HepG2 (cell line): ENCODE measurements around the gene MAN1C1. TPM values are rescaled to one million over a fixed set of nuclear protein-coding genes. Genes with fewer than 3 reads are reported as not detected.

Source experiments
- ATAC-seq: fragments of 200-7000 bp; cut with Tn5 transposase; 3 replicates; pipeline ENCODE4 v1.9.1; 2020; ENCODE audit warnings: mild to moderate bottlenecking, moderate library complexity
- BruUV-seq: library from RNA; stranded (reverse); fragments of 400-500 nt; replicated peaks from 2 replicates; lab custom pipeline; 2021; lab: Mats Ljungman, UMichigan
- CTCF ChIA-PET: fragments of 300-600 bp; formaldehyde crosslinking; extraction: SDS; loops from one replicate; lab custom pipeline; 2021; ENCODE audit warnings: low total read pairs, inconsistent platforms, low intra/inter-chr PET ratio; lab: Yijun Ruan, JAX
- POLR2A ChIA-PET: fragments of 350-600 bp; sonication (Branson Sonifier 250); formaldehyde crosslinking; loops from one replicate; lab custom pipeline; 2020; ENCODE audit warnings: antibody characterized with exemption, inconsistent platforms; lab: Yijun Ruan, JAX
- DNase-seq: peaks from one replicate; pipeline ENCODE4 v3.0.0-alpha.2; 2015; ENCODE audit warnings: low spot score
- FAIRE-seq: peaks from 3 replicates; lab custom pipeline; 2011; peaks lifted over from hg19 to GRCh38; lab: Jason Lieb, UNC
- H2AFZ ChIP-seq: one replicate; pipeline ENCODE4 v1.6.1; 2011; ENCODE audit warnings: low read length, inconsistent platforms
- H3K27ac ChIP-seq: fragments of 300-600 bp; 3 replicates; pipeline ENCODE4 v1.8.0; 2011; ENCODE audit warnings: mixed run types, mild to moderate bottlenecking, mixed read lengths, low read length, inconsistent platforms; ENCODE audit not compliant: insufficient read depth; ENCODE audit errors: extremely low read length
- H3K27me3 ChIP-seq, 2 experiments: fragments of 200-600 bp in 1 of 2; 2 replicates in 1 of 2; 3 replicates in 1 of 2; pipeline versions ENCODE4 v1.6.0 to v1.8.0; 2011; ENCODE audit warnings: low read length in 2 of 2, mild to moderate bottlenecking in 2 of 2, moderate library complexity in 2 of 2, inconsistent platforms in 1 of 2; ENCODE audit not compliant: insufficient read depth in 2 of 2, control insufficient read depth in 1 of 2
- H3K36me3 ChIP-seq, 2 experiments: fragments of 200-600 bp in 1 of 2; replicated peaks in 1 of 2; 2 replicates in 1 of 2; 3 replicates in 1 of 2; pipeline versions ENCODE4 v1.5.1 to v1.8.0; 2011; ENCODE audit warnings: low read length in 2 of 2, inconsistent platforms in 1 of 2; ENCODE audit not compliant: insufficient read depth in 2 of 2, control insufficient read depth in 1 of 2
- H3K4me1 ChIP-seq: 2 replicates; pipeline ENCODE4 v1.5.1; 2012; ENCODE audit warnings: low read length, inconsistent platforms; ENCODE audit not compliant: insufficient read depth
- H3K4me2 ChIP-seq: 2 replicates; pipeline ENCODE4 v1.6.0; 2011; ENCODE audit warnings: low read depth, low read length, inconsistent platforms
- H3K4me3 ChIP-seq, 3 experiments: fragments of 200-600 bp in 1 of 3; sonication (generic), shearing (Covaris generic) in 1 of 3; replicated peaks in 1 of 3; 2 replicates each; pipeline ENCODE4 v1.5.1; 2011 to 2016; ENCODE audit warnings: low read length in 3 of 3, inconsistent platforms in 2 of 3, low read depth in 2 of 3, mild to moderate bottlenecking in 2 of 3, control low read depth in 1 of 3, mixed read lengths in 1 of 3; ENCODE audit not compliant: insufficient read depth in 1 of 3
- H3K79me2 ChIP-seq: one replicate; pipeline ENCODE4 v1.6.1; 2011; ENCODE audit warnings: low read length, inconsistent platforms; ENCODE audit not compliant: insufficient read depth
- H3K9ac ChIP-seq: 2 replicates; pipeline ENCODE4 v1.6.0; 2011; ENCODE audit warnings: mild to moderate bottlenecking, low read depth, low read length, inconsistent platforms; ENCODE audit not compliant: insufficient read depth
- H3K9me3 ChIP-seq: 2 replicates; pipeline ENCODE4 v1.5.1; 2012; ENCODE audit warnings: mild to moderate bottlenecking, low read length
- H4K20me1 ChIP-seq: 2 replicates; pipeline ENCODE4 v1.6.0; 2011; ENCODE audit warnings: inconsistent platforms, mild to moderate bottlenecking, low read length, moderate library complexity; ENCODE audit not compliant: insufficient read depth
- FOXK2 ChIP-seq: fragments of 450-650 bp; IDR thresholded peaks from 2 replicates; pipeline ENCODE4 v1.6.1; 2016
- HIVEP1 ChIP-seq: sonication (generic); formaldehyde crosslinking; IDR thresholded peaks from 2 replicates; pipeline ENCODE4 v1.4.0; 2020; ENCODE audit warnings: mild to moderate bottlenecking, missing genetic modification reagents
- MEF2D ChIP-seq: sonication (generic); formaldehyde crosslinking; IDR thresholded peaks from 2 replicates; pipeline ENCODE4 v1.5.1; 2020; ENCODE audit warnings: mild to moderate bottlenecking, missing genetic modification reagents
- MLLT10 ChIP-seq: sonication (generic); formaldehyde crosslinking; IDR thresholded peaks from 2 replicates; pipeline ENCODE4 v1.4.0; 2020; ENCODE audit warnings: missing genetic modification reagents
- NR2F1 ChIP-seq, 2 experiments: fragments of 450-650 bp in 1 of 2; formaldehyde crosslinking in 1 of 2; IDR thresholded peaks; 2 replicates each; pipeline versions ENCODE4 v1.5.0 to v1.6.1; 2016 to 2020; ENCODE audit warnings: mild to moderate bottlenecking in 1 of 2, missing compliant biosample characterization in 1 of 2, missing genetic modification reagents in 1 of 2, moderate library complexity in 1 of 2
- POLR2AphosphoS5 ChIP-seq: IDR thresholded peaks from 2 replicates; pipeline ENCODE4 v1.6.1; 2012; ENCODE audit warnings: low read depth, low read length
- SMAD9 ChIP-seq: sonication (generic); formaldehyde crosslinking; IDR thresholded peaks from 2 replicates; pipeline ENCODE4 v1.5.1; 2020; ENCODE audit warnings: mild to moderate bottlenecking, missing genetic modification reagents
- SP5 ChIP-seq: IDR thresholded peaks from 2 replicates; pipeline ENCODE4 v1.6.1; 2016; ENCODE audit warnings: low read depth, borderline replicate concordance
- ZBTB1 ChIP-seq: sonication (generic); formaldehyde crosslinking; IDR thresholded peaks from 2 replicates; pipeline ENCODE4 v1.4.0; 2020; ENCODE audit warnings: missing genetic modification reagents, borderline replicate concordance
- ZHX2 ChIP-seq, 2 experiments: sonication (generic) in 1 of 2; formaldehyde crosslinking in 1 of 2; IDR thresholded peaks; 2 replicates each; pipeline versions ENCODE4 v1.6.1 to v1.9.0; 2014 to 2022; ENCODE audit warnings: antibody characterized with exemption in 1 of 2, borderline replicate concordance in 1 of 2, inconsistent platforms in 1 of 2, low read depth in 1 of 2, missing genetic modification reagents in 1 of 2
- ZKSCAN8 ChIP-seq: IDR thresholded peaks from 2 replicates; pipeline ENCODE4 v1.6.1; 2016; ENCODE audit warnings: borderline replicate concordance, missing genetic modification reagents, missing compliant biosample characterization
- ZNF232 ChIP-seq: sonication (generic); formaldehyde crosslinking; IDR thresholded peaks from 2 replicates; pipeline ENCODE4 v1.4.0; 2020; ENCODE audit warnings: missing genetic modification reagents, borderline replicate concordance
- ZNF296 ChIP-seq: sonication (generic); formaldehyde crosslinking; conservative IDR thresholded peaks from 2 replicates; pipeline ENCODE4 v1.5.0; 2020; ENCODE audit warnings: mild to moderate bottlenecking, missing genetic modification reagents
- ZNF337 ChIP-seq: sonication (generic); formaldehyde crosslinking; IDR thresholded peaks from 2 replicates; pipeline ENCODE4 v1.5.1; 2020; ENCODE audit warnings: missing genetic modification reagents, low read depth, mild to moderate bottlenecking, borderline replicate concordance
- ZNF572 ChIP-seq: sonication (generic); formaldehyde crosslinking; IDR thresholded peaks from 2 replicates; pipeline ENCODE4 v1.5.1; 2020; ENCODE audit warnings: mild to moderate bottlenecking, missing genetic modification reagents
- ZNF703 ChIP-seq: sonication (generic); formaldehyde crosslinking; IDR thresholded peaks from 2 replicates; pipeline ENCODE4 v1.5.1; 2020; ENCODE audit warnings: missing genetic modification reagents, mild to moderate bottlenecking, moderate library complexity, borderline replicate concordance
- ZNF780A ChIP-seq: sonication (generic); formaldehyde crosslinking; IDR thresholded peaks from 2 replicates; pipeline ENCODE4 v1.8.0; 2022; ENCODE audit warnings: mild to moderate bottlenecking, missing genetic modification reagents, moderate library complexity
- WGBS: methylation state at CpG from one replicate; pipeline ENCODE4 v1.1.6; 2017; ENCODE audit warnings: low lambda C conversion rate; 5-methylcytosine and 5-hydroxymethylcytosine counted together
- in situ Hi-C: cut with HindIII; loops from 2 replicates; pipeline ENCODE4 v1.10.0; 2017; ENCODE audit warnings: low pct_unique_long_range_greater_than_20kb; ENCODE audit not compliant: extremely low pct_ligation_motif_present
- intact Hi-C: fragments of 100-400 bp; cut with micrococcal nuclease; formaldehyde crosslinking; loops from one replicate; pipeline ENCODE4 v1.10.0; 2022; ENCODE audit not compliant: unreplicated experiment
- polyA plus RNA-seq, 8 experiments: library from polyadenylated mRNA; depleted of rRNA in 3 of 8; stranded (reverse) in 7 of 8; unstranded in 1 of 8; fragments of >200 nt; fragmentation: Illumina TruSeq in 4 of 8; extraction: Trizol in 4 of 8; gene quantifications; 2 replicates each; pipeline versions ENCODE4 v1.2.1 to v1.2.3, GENCODE V29; 2011 to 2016; ENCODE audit warnings: low read depth in 4 of 8, missing spikeins in 1 of 8, mixed read lengths in 1 of 8; ENCODE audit not compliant: insufficient read depth in 1 of 8
- total RNA-seq, 5 experiments: library from RNA; depleted of rRNA; stranded (reverse); fragments of >200 nt; fragmentation: Illumina TruSeq; extraction: Trizol; gene quantifications; 2 replicates each; pipeline ENCODE4 v1.2.3, GENCODE V29; 2016; ENCODE audit warnings: low read depth in 1 of 5
- TF ChIP-seq, protein P1 (sequence below): IDR thresholded peaks from 2 replicates; pipeline ENCODE4 v1.6.1; 2016

MAN1C1 gene
- total and polyA plus RNA-seq, 2 of the 13 experiments (the other 11 are each of a cell fraction or from before 2014, with no cell fraction given), result 0.18 to 0.49 TPM

DNA sequence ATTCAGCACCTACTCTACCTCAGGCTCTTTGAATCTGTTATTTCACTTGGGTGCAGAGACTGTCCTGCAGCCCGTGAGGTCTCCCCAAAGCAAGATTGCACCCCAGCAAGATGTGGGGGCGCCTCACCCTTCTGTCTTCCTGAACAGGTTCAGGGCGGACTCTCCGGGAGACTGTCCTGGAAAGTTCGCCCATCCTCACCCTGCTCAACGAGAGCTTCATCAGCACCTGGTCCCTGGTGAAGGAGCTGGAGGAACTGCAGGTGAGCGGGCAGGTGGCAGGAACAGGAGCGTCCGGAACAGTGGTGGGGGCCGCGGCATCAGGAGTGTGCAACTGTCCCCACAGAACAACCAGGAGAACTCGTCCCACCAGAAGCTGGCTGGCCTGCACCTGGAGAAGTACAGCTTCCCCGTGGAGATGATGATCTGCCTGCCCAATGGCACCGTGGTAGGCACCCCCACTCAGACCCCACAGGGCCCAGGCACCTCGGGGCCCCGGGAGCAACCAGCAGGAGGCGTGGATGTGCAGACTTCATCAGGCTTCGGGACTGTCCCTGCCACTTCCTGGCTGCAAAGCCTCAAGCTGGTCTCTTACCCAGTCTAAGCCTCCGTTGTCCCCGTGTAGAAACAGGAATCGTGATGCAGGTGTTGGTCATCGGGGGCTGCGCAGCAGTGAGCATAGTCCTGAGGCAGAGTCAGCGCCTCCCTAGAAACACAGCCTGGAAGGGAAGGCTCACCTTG lies 197.3 kb downstream of the MAN1C1 start:
- CTCF ChIA-PET, result no interaction called here
- POLR2A ChIA-PET, result no interaction called here
- FAIRE-seq, result no peak

More for the DNA sequence above, 197.3 kb downstream of the MAN1C1 start:
- no peak overlapping the region for H3K9ac ChIP-seq
- H3K4me2 ChIP-seq, result no peak overlapping the region
- no peak overlapping the region for H3K27ac ChIP-seq
- WGBS, result 88% methylated on average over 12 of the region's 24 CpGs
- H3K4me3 ChIP-seq, result no peak overlapping the region
- BruUV-seq, result no TSS peak
- no peaks in the 10 kb centered on the region for H3K79me2 ChIP-seq
- H3K27me3 ChIP-seq, result no peaks in the 10 kb centered on the region
- H3K4me1 ChIP-seq, result peaks cover 13% of the 10 kb centered on the region
- no peak for ATAC-seq
- in situ Hi-C loops, result loop anchor here (25.0 kb wide), 1 partner anchor 202 kb away; the partner anchor contains the start of gene MAN1C1
- H4K20me1 ChIP-seq, result no peaks in the 10 kb centered on the region
- no peaks in the 10 kb centered on the region for H3K9me3 ChIP-seq
- no peaks in the 10 kb centered on the region for H3K36me3 ChIP-seq
- H2AFZ ChIP-seq, result no peak overlapping the region
- TF ChIP-seq FOXK2 (no peak), SMAD9 (CRISPR knock-in tag) (no peak), ZNF780A (CRISPR knock-in tag) (no peak), ZNF703 (CRISPR knock-in tag) (no peak), ZNF296 (no peak), HIVEP1 (CRISPR knock-in tag) (no peak), POLR2AphosphoS5 (no peak), ZNF232 (no peak), MEF2D (CRISPR knock-in tag) (no peak), NR2F1 (CRISPR knock-in tag; IDR thresholded peaks at IDR 0.05) (no peak), ZNF337 (CRISPR knock-in tag) (no peak), MLLT10 (CRISPR knock-in tag) (no peak), ZNF572 (CRISPR knock-in tag) (no peak), ZBTB1 (no peak), ZKSCAN8 (no peak), ZHX2 (IDR thresholded peaks at IDR 0.05; ENCODE audit: low read depth) (no peak), ZHX2 (CRISPR knock-in tag; IDR thresholded peaks at IDR 0.05; ENCODE audit: borderline replicate concordance) (no peak), SP5 (CRISPR knock-in tag) (no peak)
- TF ChIP-seq, protein P1, sequence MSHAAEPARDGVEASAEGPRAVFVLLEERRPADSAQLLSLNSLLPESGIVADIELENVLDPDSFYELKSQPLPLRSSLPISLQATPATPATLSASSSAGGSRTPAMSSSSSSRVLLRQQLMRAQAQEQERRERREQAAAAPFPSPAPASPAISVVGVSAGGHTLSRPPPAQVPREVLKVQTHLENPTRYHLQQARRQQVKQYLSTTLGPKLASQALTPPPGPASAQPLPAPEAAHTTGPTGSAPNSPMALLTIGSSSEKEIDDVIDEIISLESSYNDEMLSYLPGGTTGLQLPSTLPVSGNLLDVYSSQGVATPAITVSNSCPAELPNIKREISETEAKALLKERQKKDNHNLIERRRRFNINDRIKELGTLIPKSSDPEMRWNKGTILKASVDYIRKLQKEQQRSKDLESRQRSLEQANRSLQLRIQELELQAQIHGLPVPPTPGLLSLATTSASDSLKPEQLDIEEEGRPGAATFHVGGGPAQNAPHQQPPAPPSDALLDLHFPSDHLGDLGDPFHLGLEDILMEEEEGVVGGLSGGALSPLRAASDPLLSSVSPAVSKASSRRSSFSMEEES, result no peak
- TF ChIP-seq, all 625 proteins: peak for 0
- intact Hi-C loops, result no loop called here
- DNase-seq, result no peak
